Natural killer cell (primary cell): ENCODE measurements around the gene PHACTR4. TPM values are rescaled to one million over a fixed set of nuclear protein-coding genes. Genes with fewer than 3 reads are reported as not detected.
"Not testable (repeated sequence)": the region's sequence is repeated elsewhere in the genome, so short reads cannot be mapped to it uniquely, and the experiment has no call there.

ENCODE experiments used
- ATAC-seq, 3 donors: fragments of 150-1000 bp in 2 of 3; fragments of 200-7000 bp in 1 of 3; cut with Tn5 transposase; 1 replicate in 1 of 3; 2 replicates in 2 of 3; pipeline ENCODE4 v1.10.0; 2021; ENCODE audit warnings: mild to moderate bottlenecking in 2 of 3, moderate library complexity in 2 of 3
- DNase-seq, 2 donors: peaks; one replicate each; pipeline versions ENCODE4 v3.0.0 to v3.0.0-alpha.2; 2013 to 2021; ENCODE audit warnings: mixed read lengths in 1 of 2
- H3K27ac ChIP-seq: one replicate; pipeline ENCODE4 v1.5.1; 2013; ENCODE audit warnings: mild to moderate bottlenecking, low read length
- H3K27me3 ChIP-seq: one replicate; pipeline ENCODE4 v1.6.1; 2013; ENCODE audit warnings: low read length; ENCODE audit not compliant: control insufficient read depth, insufficient read depth
- H3K36me3 ChIP-seq: one replicate; pipeline ENCODE4 v1.6.1; 2013; ENCODE audit warnings: low read length; ENCODE audit not compliant: control insufficient read depth, insufficient read depth
- H3K4me1 ChIP-seq: one replicate; pipeline ENCODE4 v1.6.1; 2013; ENCODE audit warnings: low read length; ENCODE audit not compliant: control insufficient read depth, insufficient read depth
- H3K4me3 ChIP-seq: one replicate; pipeline ENCODE4 v1.5.1; 2013; ENCODE audit warnings: low read length
- H3K9me3 ChIP-seq: one replicate; pipeline ENCODE4 v1.6.1; 2013; ENCODE audit warnings: low read length; ENCODE audit not compliant: control insufficient read depth, insufficient read depth
- H3K27ac Mint-ChIP-seq, 2 donors: one replicate each; pipeline ENCODE4 v1.8.0; 2022; ENCODE audit warnings: mild to moderate bottlenecking in 2 of 2, mixed read lengths in 2 of 2, moderate library complexity in 1 of 2
- H3K27me3 Mint-ChIP-seq, 2 donors: one replicate each; pipeline ENCODE4 v1.8.0; 2022; ENCODE audit warnings: low read depth in 2 of 2, mixed read lengths in 2 of 2
- H3K36me3 Mint-ChIP-seq: one replicate; pipeline ENCODE4 v1.8.0; 2022; ENCODE audit warnings: mixed read lengths
- H3K4me1 Mint-ChIP-seq, 2 donors: one replicate each; pipeline ENCODE4 v1.8.0; 2022; ENCODE audit warnings: mixed read lengths in 2 of 2
- H3K4me3 Mint-ChIP-seq: one replicate; pipeline ENCODE4 v1.8.0; 2022; ENCODE audit warnings: mild to moderate bottlenecking, moderate library complexity, mixed read lengths
- H3K9me3 Mint-ChIP-seq, 2 donors: one replicate each; pipeline ENCODE4 v1.8.0; 2022; ENCODE audit warnings: mixed read lengths in 2 of 2
- WGBS: methylation state at CpG from one replicate; pipeline ENCODE4 v1.1.7; 2013; ENCODE audit warnings: missing lambda C conversion rate; ENCODE audit not compliant: insufficient coverage; 5-methylcytosine and 5-hydroxymethylcytosine counted together
- intact Hi-C: fragments of 100-400 bp; cut with micrococcal nuclease; formaldehyde crosslinking; loops from one replicate; pipeline ENCODE4 v1.14.2; 2022
- total RNA-seq, 4 donors: library from RNA; stranded (reverse); fragments of 120-200 nt in 1 of 4; gene quantifications; one replicate each; pipeline versions ENCODE4 v1.2.3 to v1.2.4, GENCODE V29; 2013 to 2022
- TF ChIP-seq, protein P1 (sequence below): fragments of 200-600 bp; IDR thresholded peaks from one replicate; pipeline ENCODE4 v1.8.0; 2022; ENCODE audit warnings: antibody characterized with exemption

PHACTR4 gene
- total RNA-seq, 3 donors from 2014 or later (not counting 1 experiment from before 2014, with no cell fraction given) = 35.2 to 50.9 (median 44.2) TPM

DNA sequence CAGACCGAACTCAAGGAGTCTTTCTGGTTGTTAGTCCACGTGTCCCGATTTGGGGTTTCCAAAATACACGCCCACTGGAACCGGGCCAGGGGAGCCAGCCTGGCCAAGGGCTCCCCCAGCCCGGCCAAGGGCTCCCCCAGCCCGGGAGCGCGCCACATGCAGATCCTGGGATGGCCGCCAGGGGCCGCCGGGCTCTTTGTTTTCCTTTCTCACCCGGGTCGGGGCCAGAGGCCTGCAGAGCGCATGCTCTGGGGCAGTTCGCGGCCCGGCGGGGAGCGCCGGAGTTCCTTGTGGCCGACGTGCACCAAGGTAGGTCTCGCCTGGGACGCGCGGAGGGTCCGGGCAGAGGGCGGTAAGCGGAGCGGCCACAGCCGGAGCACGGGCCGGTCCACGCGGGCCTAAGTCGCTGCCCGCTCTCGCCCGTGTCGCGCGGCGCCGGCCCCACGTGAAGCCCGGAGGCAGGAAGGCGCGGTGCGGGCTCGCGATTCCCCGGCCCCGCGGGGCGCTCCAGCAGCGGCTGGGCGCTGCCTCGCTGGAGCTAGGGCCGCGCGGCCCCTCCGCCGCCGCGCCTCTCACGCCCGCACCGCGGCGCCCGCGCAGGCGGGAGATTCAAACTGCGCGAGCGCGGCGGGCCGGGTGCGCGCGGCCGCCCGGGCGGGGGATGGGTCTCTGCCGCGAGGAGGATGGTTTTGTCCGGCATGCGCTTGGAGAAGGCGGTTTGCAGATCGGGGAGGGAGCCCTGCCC lies 148.6 kb downstream of the PHACTR4 start:
- peak; percentile 88 to 91 for DNase-seq
- peak overlapping the region; percentile 93 for H3K4me3 Mint-ChIP-seq
- intact Hi-C loops = loop anchor here (1.0 to 2.0 kb wide), 4 partner anchors 13 to 359 kb away; partner anchors contain the start of gene TRNAU1AP
- Histone ChIP-seq H3K36me3 (peaks cover 13% of the 10 kb centered on the region), H3K27ac (peak overlapping the region; percentile 34), H3K27me3 (no peaks in the 10 kb centered on the region), H3K4me1 (peaks cover 19% of the 10 kb centered on the region), H3K9me3 (no peaks in the 10 kb centered on the region), H3K4me3 (peak overlapping the region; percentile 46)
- peak overlapping the region; percentile 69 to 90 for H3K27ac Mint-ChIP-seq
- under 1% methylated on average over 92 of the region's 92 CpGs for WGBS
- H3K36me3 Mint-ChIP-seq = no peaks in the 10 kb centered on the region
- peak; percentile 81 to 91 (median 83) for ATAC-seq
- no peaks in the 10 kb centered on the region for H3K9me3 Mint-ChIP-seq
- no peaks in the 10 kb centered on the region for H3K27me3 Mint-ChIP-seq
- TF ChIP-seq, protein P1, sequence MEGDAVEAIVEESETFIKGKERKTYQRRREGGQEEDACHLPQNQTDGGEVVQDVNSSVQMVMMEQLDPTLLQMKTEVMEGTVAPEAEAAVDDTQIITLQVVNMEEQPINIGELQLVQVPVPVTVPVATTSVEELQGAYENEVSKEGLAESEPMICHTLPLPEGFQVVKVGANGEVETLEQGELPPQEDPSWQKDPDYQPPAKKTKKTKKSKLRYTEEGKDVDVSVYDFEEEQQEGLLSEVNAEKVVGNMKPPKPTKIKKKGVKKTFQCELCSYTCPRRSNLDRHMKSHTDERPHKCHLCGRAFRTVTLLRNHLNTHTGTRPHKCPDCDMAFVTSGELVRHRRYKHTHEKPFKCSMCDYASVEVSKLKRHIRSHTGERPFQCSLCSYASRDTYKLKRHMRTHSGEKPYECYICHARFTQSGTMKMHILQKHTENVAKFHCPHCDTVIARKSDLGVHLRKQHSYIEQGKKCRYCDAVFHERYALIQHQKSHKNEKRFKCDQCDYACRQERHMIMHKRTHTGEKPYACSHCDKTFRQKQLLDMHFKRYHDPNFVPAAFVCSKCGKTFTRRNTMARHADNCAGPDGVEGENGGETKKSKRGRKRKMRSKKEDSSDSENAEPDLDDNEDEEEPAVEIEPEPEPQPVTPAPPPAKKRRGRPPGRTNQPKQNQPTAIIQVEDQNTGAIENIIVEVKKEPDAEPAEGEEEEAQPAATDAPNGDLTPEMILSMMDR = peak; percentile 97
- peaks cover 15 to 22% of the 10 kb centered on the region in 2 donors for H3K4me1 Mint-ChIP-seq

DNA sequence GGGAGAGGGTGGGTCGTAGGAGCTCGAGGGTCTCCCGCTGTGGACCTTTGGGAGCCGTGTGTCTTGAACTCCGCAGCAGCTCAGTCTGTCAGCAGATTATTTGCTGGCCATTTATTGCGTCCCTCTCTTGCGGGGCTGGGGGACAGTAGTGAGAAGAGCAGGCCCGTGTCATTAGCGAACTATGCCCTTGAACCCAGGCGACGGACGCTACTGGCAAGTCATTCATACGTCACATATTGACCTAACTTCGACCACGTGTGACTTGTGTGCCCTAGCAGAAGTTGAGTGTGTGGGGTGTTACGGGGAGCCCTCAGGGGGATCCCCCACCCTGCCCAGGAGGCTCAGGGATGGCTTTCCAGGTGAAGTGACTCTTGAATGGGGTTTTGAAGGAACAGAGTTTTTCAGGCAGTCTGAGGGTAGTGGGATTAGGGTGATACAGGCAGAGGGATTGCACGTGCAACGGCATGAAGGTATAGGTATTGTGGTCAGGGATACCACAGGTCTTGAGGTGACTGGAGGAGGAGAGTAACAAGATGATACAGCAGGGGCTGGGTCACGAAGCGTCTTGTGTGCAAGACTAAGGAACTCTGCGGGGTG lies 149.3 kb downstream of the PHACTR4 start:
- H3K36me3 ChIP-seq = peaks cover 7% of the 10 kb centered on the region
- H3K9me3 Mint-ChIP-seq = no peaks in the 10 kb centered on the region
- TF ChIP-seq, protein P1 = no peak
- DNase-seq (peak; percentile 51 to 66), ATAC-seq (peak; percentile 70 to 79 (median 72))
- H3K4me3 Mint-ChIP-seq = peak overlapping the region; percentile 69
- peaks cover 16% of the 10 kb centered on the region for H3K4me1 ChIP-seq
- peak overlapping the region; percentile 34 for H3K27ac ChIP-seq
- H3K27ac Mint-ChIP-seq = peak overlapping the region; percentile 69 to 90
- H3K27me3 ChIP-seq = no peaks in the 10 kb centered on the region
- H3K27me3 Mint-ChIP-seq = no peaks in the 10 kb centered on the region
- no peaks in the 10 kb centered on the region for H3K36me3 Mint-ChIP-seq
- intact Hi-C loops = loop anchor here (1.0 to 2.0 kb wide), 4 partner anchors 14 to 358 kb away; partner anchors contain the start of gene TRNAU1AP
- no peaks in the 10 kb centered on the region for H3K9me3 ChIP-seq
- peak overlapping the region; percentile 46 for H3K4me3 ChIP-seq
- 4% methylated on average over 21 of the region's 21 CpGs for WGBS
- peaks cover 15 to 22% of the 10 kb centered on the region in 2 donors for H3K4me1 Mint-ChIP-seq

DNA sequence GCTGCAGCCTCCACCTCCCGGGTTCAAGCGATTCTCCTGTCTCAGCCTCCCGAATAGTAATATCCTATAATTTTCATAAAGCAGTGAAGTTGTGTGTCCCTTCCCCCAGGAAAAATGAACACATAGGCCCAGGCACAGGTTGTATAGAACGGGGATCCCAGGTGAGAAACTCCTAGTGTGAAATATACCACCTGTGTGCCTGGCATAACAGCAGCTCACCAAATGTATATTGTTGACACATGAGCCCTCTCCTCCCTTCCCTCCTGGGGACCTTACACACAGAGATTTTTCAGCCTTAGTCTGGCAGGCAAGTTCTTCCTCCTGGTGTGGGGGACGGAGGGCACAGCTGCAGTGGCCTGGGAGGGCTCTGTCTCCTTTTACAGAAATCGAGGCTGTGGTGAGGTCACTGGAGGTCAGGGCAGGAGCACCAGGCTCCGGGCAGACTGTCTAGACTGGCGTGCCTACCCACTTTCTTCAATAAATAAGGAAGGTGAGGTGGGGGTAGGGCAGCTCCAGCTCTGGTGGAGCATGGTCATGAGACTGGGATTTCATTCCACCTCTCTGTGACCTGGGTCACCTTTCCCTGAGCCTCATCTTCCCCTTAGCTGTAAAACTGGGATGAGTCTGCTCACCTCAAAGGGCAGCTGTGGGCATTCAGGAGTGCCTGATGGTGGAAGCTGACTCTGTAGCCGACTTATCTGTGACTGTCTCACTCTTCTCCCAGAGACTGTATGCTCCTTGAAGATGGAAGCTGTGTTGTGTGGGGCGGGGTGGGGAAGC lies 150.6 kb downstream of the PHACTR4 start:
- Histone ChIP-seq H3K4me3 (no peak overlapping the region), H3K27ac (no peak overlapping the region), H3K4me1 (peaks cover 16% of the 10 kb centered on the region), H3K9me3 (no peaks in the 10 kb centered on the region), H3K36me3 (no peaks in the 10 kb centered on the region), H3K27me3 (no peaks in the 10 kb centered on the region)
- Mint-ChIP-seq H3K36me3 (no peaks in the 10 kb centered on the region), H3K4me3 (no peak overlapping the region), H3K27ac (peak overlapping the region in 1 of 2 donors; percentile 38), H3K4me1 (peaks cover 15 to 22% of the 10 kb centered on the region in 2 donors), H3K27me3 (no peaks in the 10 kb centered on the region), H3K9me3 (no peaks in the 10 kb centered on the region)
- DNase-seq (no peak), ATAC-seq (no peak)
- intact Hi-C loops = loop anchor here (2.0 kb wide), 1 partner anchor 15 kb away; no protein-coding TSS in a partner anchor
- TF ChIP-seq, protein P1 = no peak
- WGBS = 93% methylated on average over 7 of the region's 10 CpGs

DNA sequence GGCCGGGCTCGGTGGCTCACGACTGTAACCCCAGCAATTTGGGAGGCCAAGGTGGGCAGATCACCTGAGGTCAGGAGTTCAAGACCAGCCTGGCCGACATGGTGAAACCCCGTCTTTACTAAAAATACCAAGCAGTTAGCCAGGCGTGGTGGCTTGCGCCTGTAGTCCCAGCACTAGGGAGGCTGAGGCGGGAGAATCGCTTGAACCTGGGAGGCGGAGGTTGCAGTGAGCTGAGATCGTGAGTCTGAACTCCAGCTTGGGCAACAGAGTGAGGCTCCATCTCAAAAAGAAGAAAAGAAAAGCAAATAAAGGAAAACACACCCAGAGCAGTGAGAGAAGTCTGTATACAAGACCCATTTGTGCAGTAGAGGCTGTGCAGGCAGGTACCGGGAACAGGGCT lies 151.3 kb downstream of the PHACTR4 start:
- H3K9me3 ChIP-seq, ATAC-seq, H3K27me3 ChIP-seq, H3K36me3 Mint-ChIP-seq, H3K4me3 Mint-ChIP-seq, intact Hi-C loops, H3K9me3 Mint-ChIP-seq, H3K36me3 ChIP-seq, H3K27me3 Mint-ChIP-seq, DNase-seq, H3K27ac ChIP-seq, H3K4me3 ChIP-seq: not testable (repeated sequence)
- peaks cover 16% of the 10 kb centered on the region for H3K4me1 ChIP-seq
- 94% methylated on average over 12 of the region's 12 CpGs for WGBS
- peaks cover 15 to 22% of the 10 kb centered on the region in 2 donors for H3K4me1 Mint-ChIP-seq
- H3K27ac Mint-ChIP-seq = peak overlapping the region in 1 of 2 donors; percentile 38
